Measurements from ENCODE around the gene ZNF598.

DNA sequence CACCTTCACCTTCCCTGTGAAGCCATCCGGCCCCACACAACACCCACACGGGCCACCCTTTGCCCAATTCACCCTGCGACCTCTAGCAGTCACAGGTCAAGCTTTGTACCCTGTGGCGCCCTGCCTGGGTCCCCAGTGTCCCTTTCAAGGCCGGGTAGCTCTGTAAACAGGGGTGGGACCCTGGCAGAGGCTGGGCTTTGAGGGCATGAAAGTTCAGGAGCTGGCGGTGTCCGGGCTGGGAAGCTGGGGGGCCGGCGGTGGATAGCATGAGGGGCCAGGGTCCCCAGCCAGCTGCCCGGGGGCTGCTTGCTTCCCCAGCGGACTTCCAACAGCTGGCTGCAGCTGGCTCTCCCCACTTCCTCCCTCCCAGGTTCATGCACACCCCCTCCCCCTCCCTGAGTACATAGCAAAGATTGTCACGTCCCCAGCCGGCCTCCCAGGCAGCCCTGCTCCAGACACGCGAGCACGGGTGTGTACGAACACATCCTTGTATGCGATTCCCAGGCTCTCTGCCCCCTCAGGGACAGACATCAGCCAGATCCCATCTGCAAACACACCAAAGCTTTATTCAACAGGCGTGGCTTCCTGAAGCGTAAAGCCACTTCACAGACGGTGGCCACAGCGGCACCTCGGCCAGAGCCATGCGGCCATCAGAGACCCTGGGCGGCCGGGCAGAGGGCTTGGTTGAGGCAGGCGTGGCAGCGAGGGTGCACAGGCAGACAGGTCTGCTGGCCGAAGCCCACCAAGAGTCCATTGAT, 29.8 kb upstream of the ZNF598 start:
- TF ChIP-seq CTCF (IDR thresholded peaks at IDR 0.05) (no peak), REST (IDR thresholded peaks at IDR 0.05; ENCODE audit: insufficient read depth in 1 of 2, low read depth in 2 of 2, low read length in 1 of 2) (no peak)
